GM23338 (cell line): Measurements from ENCODE around the gene AMPD2. TPM values are rescaled to one million over a fixed set of nuclear protein-coding genes. Genes with fewer than 3 reads are reported as not detected.

Experiments used
- ATAC-seq: fragments of 200-7000 bp; cut with Tn5 transposase; 3 replicates; pipeline ENCODE4 v1.9.1; 2020
- DNase-seq: peaks from one replicate; pipeline ENCODE4 v3.0.0-alpha.2; 2015; ENCODE audit warnings: low spot score
- H2AFZ ChIP-seq: fragments of 200-600 bp; sonication (generic); 2 replicates; pipeline ENCODE4 v1.8.0; 2016; ENCODE audit warnings: antibody characterized with exemption, mild to moderate bottlenecking, moderate library complexity
- H3F3A ChIP-seq: fragments of 200-600 bp; sonication (generic); replicated peaks from 2 replicates; pipeline ENCODE4 v1.8.0; 2017; ENCODE audit warnings: antibody characterized with exemption, mixed run types, low read depth
- H3K27ac ChIP-seq: fragments of 200-600 bp; sonication (generic); 2 replicates; pipeline ENCODE4 v1.6.1; 2016; ENCODE audit warnings: low read depth
- H3K27me3 ChIP-seq: fragments of 200-600 bp; sonication (generic); 2 replicates; pipeline ENCODE4 v1.8.0; 2016; ENCODE audit warnings: mild to moderate bottlenecking, mixed run types, moderate library complexity; ENCODE audit not compliant: insufficient read depth
- H3K36me3 ChIP-seq: fragments of 200-600 bp; sonication (generic); 2 replicates; pipeline ENCODE4 v1.8.0; 2016; ENCODE audit warnings: mild to moderate bottlenecking; ENCODE audit not compliant: insufficient read depth
- H3K4me1 ChIP-seq: fragments of 200-600 bp; sonication (generic); 2 replicates; pipeline ENCODE4 v1.8.0; 2016; ENCODE audit warnings: mild to moderate bottlenecking, moderate library complexity; ENCODE audit not compliant: insufficient read depth
- H3K4me2 ChIP-seq: fragments of 200-600 bp; sonication (generic); 2 replicates; pipeline ENCODE4 v1.7.1; 2017; ENCODE audit warnings: mixed run types
- H3K4me3 ChIP-seq: fragments of 200-600 bp; sonication (generic); 2 replicates; pipeline ENCODE4 v1.6.1; 2016; ENCODE audit warnings: mixed run types
- H3K79me2 ChIP-seq: fragments of 200-600 bp; sonication (generic); replicated peaks from 2 replicates; pipeline ENCODE4 v1.8.0; 2017; ENCODE audit warnings: mild to moderate bottlenecking; ENCODE audit not compliant: insufficient read depth
- H3K9me2 ChIP-seq: fragments of 200-600 bp; sonication (generic); 2 replicates; pipeline ENCODE4 v1.8.0; 2017; ENCODE audit not compliant: insufficient read depth
- H4K20me1 ChIP-seq: fragments of 200-600 bp; sonication (generic); replicated peaks from 2 replicates; pipeline ENCODE4 v1.8.0; 2017; ENCODE audit warnings: mild to moderate bottlenecking; ENCODE audit not compliant: insufficient read depth
- H3K27ac Mint-ChIP-seq: 2 replicates; pipeline ENCODE4 v1.8.0; 2020; ENCODE audit warnings: inconsistent platforms, mild to moderate bottlenecking, moderate library complexity, mixed read lengths
- H3K27me3 Mint-ChIP-seq: 3 replicates; pipeline ENCODE4 v1.8.0; 2022; ENCODE audit warnings: low read depth, mild to moderate bottlenecking, moderate library complexity, mixed read lengths, inconsistent platforms; ENCODE audit not compliant: insufficient read depth, poor library complexity
- H3K36me3 Mint-ChIP-seq: 3 replicates; pipeline ENCODE4 v1.8.0; 2021; ENCODE audit warnings: low read depth, mild to moderate bottlenecking, inconsistent platforms, moderate library complexity, mixed read lengths
- H3K4me1 Mint-ChIP-seq: 3 replicates; pipeline ENCODE4 v1.8.0; 2020; ENCODE audit warnings: mild to moderate bottlenecking, inconsistent platforms, mixed read lengths
- H3K4me3 Mint-ChIP-seq: 3 replicates; pipeline ENCODE4 v1.8.0; 2021; ENCODE audit warnings: moderate library complexity, mild to moderate bottlenecking, inconsistent platforms, mixed read lengths
- H3K9me3 Mint-ChIP-seq: 3 replicates; pipeline ENCODE4 v1.8.0; 2020; ENCODE audit warnings: moderate library complexity, mild to moderate bottlenecking, inconsistent platforms, mixed read lengths
- CREB1 ChIP-seq: fragments of 250-450 bp; sonication (Bioruptor Pico); IDR thresholded peaks from 2 replicates; pipeline ENCODE4 v1.5.0; 2020; ENCODE audit warnings: low read depth, mild to moderate bottlenecking, moderate library complexity
- EZH2phosphoT487 ChIP-seq: fragments of 200-600 bp; sonication (generic); IDR thresholded peaks from one replicate; pipeline ENCODE4 v1.8.1; 2018; ENCODE audit warnings: antibody characterized with exemption; ENCODE audit not compliant: unreplicated experiment
- JUNB ChIP-seq: IDR thresholded peaks from one replicate; pipeline ENCODE4 v1.6.1; 2016; ENCODE audit warnings: antibody characterized with exemption; ENCODE audit not compliant: unreplicated experiment
- NANOG ChIP-seq: IDR thresholded peaks from 2 replicates; pipeline ENCODE4 v1.6.1; 2016; ENCODE audit warnings: antibody characterized with exemption, borderline replicate concordance
- POLR2AphosphoS5 ChIP-seq: IDR thresholded peaks from 2 replicates; pipeline ENCODE4 v1.6.1; 2016; ENCODE audit warnings: antibody characterized with exemption, low read depth
- STAT1 ChIP-seq: IDR thresholded peaks from one replicate; pipeline ENCODE4 v1.6.1; 2016; ENCODE audit warnings: antibody characterized with exemption; ENCODE audit not compliant: unreplicated experiment
- ZNF331 ChIP-seq: fragments of 250-450 bp; sonication (Bioruptor Pico); IDR thresholded peaks from 2 replicates; pipeline ENCODE4 v1.5.0; 2020; ENCODE audit warnings: low read depth, mild to moderate bottlenecking, moderate library complexity
- polyA plus RNA-seq: library from polyadenylated mRNA; unstranded; fragments of >200 nt; fragmentation: Nextera tagmentation; extraction: Ambion mirVana; gene quantifications from 2 replicates; pipeline ENCODE4 v1.2.1, GENCODE V29; 2016
- total RNA-seq: library from RNA; depleted of rRNA; stranded (reverse); fragments of >200 nt; shearing (Covaris generic); gene quantifications from 2 replicates; pipeline ENCODE4 v1.2.3, GENCODE V29; 2014
- TF ChIP-seq, protein P1 (sequence below): IDR thresholded peaks from one replicate; pipeline ENCODE4 v1.6.1; 2018; ENCODE audit warnings: antibody characterized with exemption; ENCODE audit not compliant: unreplicated experiment
- TF ChIP-seq, protein P2 (sequence below), 2 experiments: fragments of 200-600 bp in 1 of 2; sonication (generic) in 1 of 2; conservative IDR thresholded peaks; 2 replicates each; pipeline versions ENCODE4 v1.5.1 to v1.6.1; 2016 to 2017; ENCODE audit warnings: antibody characterized with exemption in 2 of 2, low read depth in 2 of 2, mild to moderate bottlenecking in 2 of 2, moderate library complexity in 1 of 2
- TF ChIP-seq, protein P3 (sequence below): fragments of 250-450 bp; sonication (Bioruptor Pico); IDR thresholded peaks from 2 replicates; pipeline ENCODE4 v1.5.0; 2020; ENCODE audit warnings: mild to moderate bottlenecking, moderate library complexity

Gene AMPD2
- total and polyA plus RNA-seq, 2 experiments from 2014 or later, result 24.5 to 62.1 TPM

DNA sequence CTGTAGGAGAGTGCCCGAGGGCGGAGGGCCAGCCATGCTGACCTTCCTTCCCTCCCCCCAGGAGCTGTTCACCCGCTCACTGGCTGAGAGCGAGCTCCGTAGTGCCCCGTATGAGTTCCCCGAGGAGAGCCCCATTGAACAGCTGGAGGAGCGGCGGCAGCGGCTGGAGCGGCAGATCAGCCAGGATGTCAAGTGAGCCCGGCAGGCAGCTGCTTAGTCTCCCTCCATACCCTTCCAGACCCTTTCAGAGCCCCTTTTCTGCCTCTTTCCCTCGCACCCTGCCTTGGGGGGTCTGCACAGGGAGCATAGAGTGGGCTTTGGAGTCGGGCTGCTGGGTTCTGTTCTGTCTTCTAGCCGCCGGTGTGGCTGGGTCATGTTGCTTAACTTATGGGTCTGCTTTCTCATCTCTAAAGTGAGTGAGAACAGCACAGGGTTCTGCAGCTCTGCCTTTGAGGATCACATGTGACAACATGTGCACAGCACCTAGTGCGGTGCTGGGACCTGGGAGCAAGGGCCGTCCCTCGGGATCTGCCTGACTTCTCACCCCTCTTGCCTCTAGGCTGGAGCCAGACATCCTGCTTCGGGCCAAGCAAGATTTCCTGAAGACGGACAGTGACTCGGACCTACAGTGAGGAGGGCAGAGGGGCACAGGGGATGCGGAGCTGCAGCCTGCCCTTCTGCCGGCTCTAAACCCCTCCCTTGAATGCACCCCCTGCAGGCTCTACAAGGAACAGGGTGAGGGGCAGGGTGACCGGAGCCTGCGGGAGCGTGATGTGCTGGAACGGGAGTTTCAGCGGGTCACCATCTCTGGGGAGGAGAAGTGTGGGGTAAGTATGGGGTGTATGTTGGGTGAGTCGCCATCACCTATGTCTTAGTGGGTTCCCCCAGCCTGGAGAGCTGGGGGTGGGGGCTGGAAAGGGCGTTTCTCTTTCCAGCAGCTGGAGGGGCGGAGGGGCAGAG, 6.2 kb downstream of the AMPD2 start (continued):
- TF ChIP-seq STAT1, result no peak
- no peak for TF ChIP-seq ZNF331 (CRISPR knock-in tag)
- TF ChIP-seq, protein P1, sequence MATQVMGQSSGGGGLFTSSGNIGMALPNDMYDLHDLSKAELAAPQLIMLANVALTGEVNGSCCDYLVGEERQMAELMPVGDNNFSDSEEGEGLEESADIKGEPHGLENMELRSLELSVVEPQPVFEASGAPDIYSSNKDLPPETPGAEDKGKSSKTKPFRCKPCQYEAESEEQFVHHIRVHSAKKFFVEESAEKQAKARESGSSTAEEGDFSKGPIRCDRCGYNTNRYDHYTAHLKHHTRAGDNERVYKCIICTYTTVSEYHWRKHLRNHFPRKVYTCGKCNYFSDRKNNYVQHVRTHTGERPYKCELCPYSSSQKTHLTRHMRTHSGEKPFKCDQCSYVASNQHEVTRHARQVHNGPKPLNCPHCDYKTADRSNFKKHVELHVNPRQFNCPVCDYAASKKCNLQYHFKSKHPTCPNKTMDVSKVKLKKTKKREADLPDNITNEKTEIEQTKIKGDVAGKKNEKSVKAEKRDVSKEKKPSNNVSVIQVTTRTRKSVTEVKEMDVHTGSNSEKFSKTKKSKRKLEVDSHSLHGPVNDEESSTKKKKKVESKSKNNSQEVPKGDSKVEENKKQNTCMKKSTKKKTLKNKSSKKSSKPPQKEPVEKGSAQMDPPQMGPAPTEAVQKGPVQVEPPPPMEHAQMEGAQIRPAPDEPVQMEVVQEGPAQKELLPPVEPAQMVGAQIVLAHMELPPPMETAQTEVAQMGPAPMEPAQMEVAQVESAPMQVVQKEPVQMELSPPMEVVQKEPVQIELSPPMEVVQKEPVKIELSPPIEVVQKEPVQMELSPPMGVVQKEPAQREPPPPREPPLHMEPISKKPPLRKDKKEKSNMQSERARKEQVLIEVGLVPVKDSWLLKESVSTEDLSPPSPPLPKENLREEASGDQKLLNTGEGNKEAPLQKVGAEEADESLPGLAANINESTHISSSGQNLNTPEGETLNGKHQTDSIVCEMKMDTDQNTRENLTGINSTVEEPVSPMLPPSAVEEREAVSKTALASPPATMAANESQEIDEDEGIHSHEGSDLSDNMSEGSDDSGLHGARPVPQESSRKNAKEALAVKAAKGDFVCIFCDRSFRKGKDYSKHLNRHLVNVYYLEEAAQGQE, result no peak
- no peak for TF ChIP-seq JUNB
- TF ChIP-seq, protein P2, sequence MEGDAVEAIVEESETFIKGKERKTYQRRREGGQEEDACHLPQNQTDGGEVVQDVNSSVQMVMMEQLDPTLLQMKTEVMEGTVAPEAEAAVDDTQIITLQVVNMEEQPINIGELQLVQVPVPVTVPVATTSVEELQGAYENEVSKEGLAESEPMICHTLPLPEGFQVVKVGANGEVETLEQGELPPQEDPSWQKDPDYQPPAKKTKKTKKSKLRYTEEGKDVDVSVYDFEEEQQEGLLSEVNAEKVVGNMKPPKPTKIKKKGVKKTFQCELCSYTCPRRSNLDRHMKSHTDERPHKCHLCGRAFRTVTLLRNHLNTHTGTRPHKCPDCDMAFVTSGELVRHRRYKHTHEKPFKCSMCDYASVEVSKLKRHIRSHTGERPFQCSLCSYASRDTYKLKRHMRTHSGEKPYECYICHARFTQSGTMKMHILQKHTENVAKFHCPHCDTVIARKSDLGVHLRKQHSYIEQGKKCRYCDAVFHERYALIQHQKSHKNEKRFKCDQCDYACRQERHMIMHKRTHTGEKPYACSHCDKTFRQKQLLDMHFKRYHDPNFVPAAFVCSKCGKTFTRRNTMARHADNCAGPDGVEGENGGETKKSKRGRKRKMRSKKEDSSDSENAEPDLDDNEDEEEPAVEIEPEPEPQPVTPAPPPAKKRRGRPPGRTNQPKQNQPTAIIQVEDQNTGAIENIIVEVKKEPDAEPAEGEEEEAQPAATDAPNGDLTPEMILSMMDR (conservative IDR thresholded peaks at IDR 0.05; ENCODE audit: low read depth in 2 of 2), result no peak; a peak in 1 of 4 replicates
- TF ChIP-seq EZH2phosphoT487, result no peak
- TF ChIP-seq CREB1, result no peak
- no peak for TF ChIP-seq POLR2AphosphoS5
- no peak for TF ChIP-seq NANOG

DNA sequence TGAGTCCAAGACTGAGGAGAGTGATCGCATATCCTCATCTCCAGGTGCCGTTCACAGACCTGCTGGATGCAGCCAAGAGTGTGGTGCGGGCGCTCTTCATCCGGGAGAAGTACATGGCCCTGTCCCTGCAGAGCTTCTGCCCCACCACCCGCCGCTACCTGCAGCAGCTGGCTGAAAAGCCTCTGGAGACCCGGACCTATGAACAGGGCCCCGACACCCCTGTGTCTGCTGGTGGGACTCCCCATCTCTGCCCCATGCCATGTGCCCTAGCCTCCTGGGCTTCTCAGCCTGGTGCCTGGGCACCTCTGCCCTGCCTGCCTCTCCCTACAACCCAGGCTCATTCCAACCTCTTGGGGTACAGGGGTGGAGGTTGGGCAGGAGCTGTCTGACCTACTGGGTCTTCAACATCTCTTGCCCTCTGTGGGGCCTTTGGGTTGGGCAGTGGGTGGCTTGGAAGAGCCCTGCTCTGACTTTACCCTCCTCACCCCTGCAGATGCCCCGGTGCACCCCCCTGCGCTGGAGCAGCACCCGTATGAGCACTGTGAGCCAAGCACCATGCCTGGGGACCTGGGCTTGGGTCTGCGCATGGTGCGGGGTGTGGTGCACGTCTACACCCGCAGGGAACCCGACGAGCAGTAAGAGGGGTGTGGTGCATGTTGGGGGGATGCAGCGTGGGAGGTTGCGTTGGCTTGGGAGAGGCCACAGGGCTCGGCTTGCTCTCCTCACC, 7.2 kb downstream of the AMPD2 start:
- H4K20me1 ChIP-seq, result no peaks in the 10 kb centered on the region; the same call in 1 of the 2 replicates
- H3K9me3 Mint-ChIP-seq, result no peaks in the 10 kb centered on the region
- H3K36me3 Mint-ChIP-seq, result peaks cover 27% of the 10 kb centered on the region
- no peaks in the 10 kb centered on the region for H3K9me2 ChIP-seq
- H3K4me2 ChIP-seq, result no peak overlapping the region
- H3K36me3 ChIP-seq, result peaks cover 4% of the 10 kb centered on the region; the same call in 1 of the 2 replicates
- peaks cover 19% of the 10 kb centered on the region for H3K79me2 ChIP-seq
- DNase-seq (no peak), ATAC-seq (no peak)
- H3K27ac Mint-ChIP-seq, result no peak overlapping the region
- H3K4me3 ChIP-seq, result no peak overlapping the region
- H3K27me3 ChIP-seq, result no peaks in the 10 kb centered on the region
- H3K4me1 ChIP-seq, result peaks cover 1% of the 10 kb centered on the region; the same call in 1 of the 2 replicates
- H3K4me3 Mint-ChIP-seq, result no peak overlapping the region
- H3F3A ChIP-seq, result no peaks in the 10 kb centered on the region
- no peak overlapping the region for H3K27ac ChIP-seq
- H3K27me3 Mint-ChIP-seq, result peaks cover 7% of the 10 kb centered on the region
- peaks cover 25% of the 10 kb centered on the region for H3K4me1 Mint-ChIP-seq
- H2AFZ ChIP-seq, result no peak overlapping the region
- TF ChIP-seq CREB1, result no peak
- no peak for TF ChIP-seq POLR2AphosphoS5
- TF ChIP-seq, protein P3, sequence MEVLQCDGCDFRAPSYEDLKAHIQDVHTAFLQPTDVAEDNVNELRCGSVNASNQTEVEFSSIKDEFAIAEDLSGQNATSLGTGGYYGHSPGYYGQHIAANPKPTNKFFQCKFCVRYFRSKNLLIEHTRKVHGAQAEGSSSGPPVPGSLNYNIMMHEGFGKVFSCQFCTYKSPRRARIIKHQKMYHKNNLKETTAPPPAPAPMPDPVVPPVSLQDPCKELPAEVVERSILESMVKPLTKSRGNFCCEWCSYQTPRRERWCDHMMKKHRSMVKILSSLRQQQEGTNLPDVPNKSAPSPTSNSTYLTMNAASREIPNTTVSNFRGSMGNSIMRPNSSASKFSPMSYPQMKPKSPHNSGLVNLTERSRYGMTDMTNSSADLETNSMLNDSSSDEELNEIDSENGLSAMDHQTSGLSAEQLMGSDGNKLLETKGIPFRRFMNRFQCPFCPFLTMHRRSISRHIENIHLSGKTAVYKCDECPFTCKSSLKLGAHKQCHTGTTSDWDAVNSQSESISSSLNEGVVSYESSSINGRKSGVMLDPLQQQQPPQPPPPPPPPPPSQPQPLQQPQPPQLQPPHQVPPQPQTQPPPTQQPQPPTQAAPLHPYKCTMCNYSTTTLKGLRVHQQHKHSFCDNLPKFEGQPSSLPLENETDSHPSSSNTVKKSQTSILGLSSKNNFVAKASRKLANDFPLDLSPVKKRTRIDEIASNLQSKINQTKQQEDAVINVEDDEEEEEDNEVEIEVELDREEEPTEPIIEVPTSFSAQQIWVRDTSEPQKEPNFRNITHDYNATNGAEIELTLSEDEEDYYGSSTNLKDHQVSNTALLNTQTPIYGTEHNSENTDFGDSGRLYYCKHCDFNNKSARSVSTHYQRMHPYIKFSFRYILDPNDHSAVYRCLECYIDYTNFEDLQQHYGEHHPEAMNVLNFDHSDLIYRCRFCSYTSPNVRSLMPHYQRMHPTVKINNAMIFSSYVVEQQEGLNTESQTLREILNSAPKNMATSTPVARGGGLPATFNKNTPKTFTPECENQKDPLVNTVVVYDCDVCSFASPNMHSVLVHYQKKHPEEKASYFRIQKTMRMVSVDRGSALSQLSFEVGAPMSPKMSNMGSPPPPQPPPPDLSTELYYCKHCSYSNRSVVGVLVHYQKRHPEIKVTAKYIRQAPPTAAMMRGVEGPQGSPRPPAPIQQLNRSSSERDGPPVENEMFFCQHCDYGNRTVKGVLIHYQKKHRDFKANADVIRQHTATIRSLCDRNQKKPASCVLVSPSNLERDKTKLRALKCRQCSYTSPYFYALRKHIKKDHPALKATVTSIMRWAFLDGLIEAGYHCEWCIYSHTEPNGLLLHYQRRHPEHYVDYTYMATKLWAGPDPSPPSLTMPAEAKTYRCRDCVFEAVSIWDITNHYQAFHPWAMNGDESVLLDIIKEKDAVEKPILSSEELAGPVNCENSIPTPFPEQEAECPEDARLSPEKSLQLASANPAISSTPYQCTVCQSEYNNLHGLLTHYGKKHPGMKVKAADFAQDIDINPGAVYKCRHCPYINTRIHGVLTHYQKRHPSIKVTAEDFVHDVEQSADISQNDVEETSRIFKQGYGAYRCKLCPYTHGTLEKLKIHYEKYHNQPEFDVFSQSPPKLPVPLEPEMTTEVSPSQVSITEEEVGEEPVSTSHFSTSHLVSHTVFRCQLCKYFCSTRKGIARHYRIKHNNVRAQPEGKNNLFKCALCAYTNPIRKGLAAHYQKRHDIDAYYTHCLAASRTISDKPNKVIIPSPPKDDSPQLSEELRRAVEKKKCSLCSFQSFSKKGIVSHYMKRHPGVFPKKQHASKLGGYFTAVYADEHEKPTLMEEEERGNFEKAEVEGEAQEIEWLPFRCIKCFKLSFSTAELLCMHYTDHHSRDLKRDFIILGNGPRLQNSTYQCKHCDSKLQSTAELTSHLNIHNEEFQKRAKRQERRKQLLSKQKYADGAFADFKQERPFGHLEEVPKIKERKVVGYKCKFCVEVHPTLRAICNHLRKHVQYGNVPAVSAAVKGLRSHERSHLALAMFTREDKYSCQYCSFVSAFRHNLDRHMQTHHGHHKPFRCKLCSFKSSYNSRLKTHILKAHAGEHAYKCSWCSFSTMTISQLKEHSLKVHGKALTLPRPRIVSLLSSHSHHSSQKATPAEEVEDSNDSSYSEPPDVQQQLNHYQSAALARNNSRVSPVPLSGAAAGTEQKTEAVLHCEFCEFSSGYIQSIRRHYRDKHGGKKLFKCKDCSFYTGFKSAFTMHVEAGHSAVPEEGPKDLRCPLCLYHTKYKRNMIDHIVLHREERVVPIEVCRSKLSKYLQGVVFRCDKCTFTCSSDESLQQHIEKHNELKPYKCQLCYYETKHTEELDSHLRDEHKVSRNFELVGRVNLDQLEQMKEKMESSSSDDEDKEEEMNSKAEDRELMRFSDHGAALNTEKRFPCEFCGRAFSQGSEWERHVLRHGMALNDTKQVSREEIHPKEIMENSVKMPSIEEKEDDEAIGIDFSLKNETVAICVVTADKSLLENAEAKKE (CRISPR knock-in tag), result no peak
